ENCODE results near the gene FCRLA. TPM values are rescaled to one million over a fixed set of nuclear protein-coding genes. Genes with fewer than 3 reads are reported as not detected.
"Not testable (repeated sequence)": the region's sequence is repeated elsewhere in the genome, so short reads cannot be mapped to it uniquely, and the experiment has no call there.

Gene FCRLA
- total and polyA plus RNA-seq, 9 donors: 0.06 to 0.80 (median 0.36) TPM; not detected in 5

GRCh38 chr1:161688946-161689345, 18.1 kb upstream of the FCRLA start:
- Histone ChIP-seq H3K27ac (no peak overlapping the region), H3K9me3 (no peaks in the 10 kb centered on the region), H3K27me3 (no peaks in the 10 kb centered on the region), H3K4me3 (no peak overlapping the region), H3K4me1 (ENCODE audit: insufficient read depth) (no peaks in the 10 kb centered on the region), H3K36me3 (no peaks in the 10 kb centered on the region)
- no peak for TF ChIP-seq POLR2A (IDR thresholded peaks at IDR 0.05)
- TF ChIP-seq EP300 (IDR thresholded peaks at IDR 0.05): no peak
- TF ChIP-seq CTCF (IDR thresholded peaks at IDR 0.05): no peak
- intact Hi-C loops (cut with DNase I): no loop called here
- no peak for DNase-seq
- 72 to 82% (median 75%) methylated on average over 3 of the region's 3 CpGs for whole genome bisulfite sequencing, 3 donors

- no peak for DNase-seq
- Histone ChIP-seq H3K4me3 (no peak overlapping the region), H3K27ac (no peak overlapping the region), H3K9me3 (no peaks in the 10 kb centered on the region), H3K27me3 (no peaks in the 10 kb centered on the region), H3K36me3 (no peaks in the 10 kb centered on the region), H3K4me1 (ENCODE audit: insufficient read depth) (no peaks in the 10 kb centered on the region)
- WGBS, 3 donors: 41 to 53% (median 43%) methylated on average over 3 of the region's 3 CpGs
- intact Hi-C loops (cut with DNase I): no loop called here
- TF ChIP-seq EP300 (IDR thresholded peaks at IDR 0.05) (no peak), CTCF (IDR thresholded peaks at IDR 0.05) (no peak)
Observed at GRCh38 chr1:161691846-161692245, 15.2 kb upstream of the FCRLA start.

DNA sequence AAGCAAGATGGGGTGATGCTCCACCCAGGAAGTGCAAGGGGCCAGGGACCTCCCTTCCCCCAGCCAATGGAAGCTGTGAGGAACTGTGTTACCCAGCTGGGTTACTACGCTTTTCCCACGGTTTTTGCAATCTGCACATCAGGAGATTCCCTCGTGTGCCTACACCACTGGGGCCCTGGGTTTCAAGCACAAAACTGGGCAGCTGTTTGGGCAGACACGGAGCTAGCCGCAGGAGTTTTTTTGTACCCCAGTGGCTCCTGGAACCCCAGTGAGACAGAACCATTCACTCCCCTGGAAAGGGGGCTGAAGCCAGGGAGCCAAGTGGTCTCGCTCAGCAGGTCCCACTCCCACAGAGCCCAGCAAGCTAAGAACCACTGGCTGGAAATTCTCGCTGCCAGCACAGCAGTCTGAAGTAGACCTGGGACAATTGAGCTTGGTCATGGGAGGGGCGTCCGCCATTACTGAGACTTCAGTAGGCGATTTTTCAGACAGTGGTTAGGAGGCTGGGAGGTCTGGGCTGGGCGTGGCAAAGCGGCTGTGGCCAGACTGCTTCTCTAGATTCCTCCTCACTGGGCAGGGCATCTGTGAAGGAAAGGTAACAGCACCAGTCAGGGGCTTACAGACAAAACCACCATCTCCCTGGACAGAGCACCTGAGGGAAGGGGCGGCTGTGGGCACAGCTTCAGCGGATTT, 13.9 kb upstream of the FCRLA start:
- H3K4me1 ChIP-seq (ENCODE audit: insufficient read depth): not testable (repeated sequence)

GRCh38 chr1:161698302-161698701, 8.7 kb upstream of the FCRLA start:
- H3K4me1 ChIP-seq (ENCODE audit: insufficient read depth); H3K9me3 ChIP-seq; H3K4me3 ChIP-seq; DNase-seq; intact Hi-C loops (cut with DNase I); H3K27me3 ChIP-seq; H3K27ac ChIP-seq; H3K36me3 ChIP-seq: not testable (repeated sequence)
- WGBS, 3 donors: 85 to 94% (median 91%) methylated on average over 2 of the region's 2 CpGs

More for the DNA sequence above, 13.9 kb upstream of the FCRLA start:
- H3K27ac ChIP-seq; intact Hi-C loops (cut with DNase I); DNase-seq; H3K4me3 ChIP-seq; H3K9me3 ChIP-seq; H3K36me3 ChIP-seq; H3K27me3 ChIP-seq: not testable (repeated sequence)
- 83 to 88% (median 86%) methylated on average over 14 of the region's 14 CpGs for WGBS, 3 donors

DNA sequence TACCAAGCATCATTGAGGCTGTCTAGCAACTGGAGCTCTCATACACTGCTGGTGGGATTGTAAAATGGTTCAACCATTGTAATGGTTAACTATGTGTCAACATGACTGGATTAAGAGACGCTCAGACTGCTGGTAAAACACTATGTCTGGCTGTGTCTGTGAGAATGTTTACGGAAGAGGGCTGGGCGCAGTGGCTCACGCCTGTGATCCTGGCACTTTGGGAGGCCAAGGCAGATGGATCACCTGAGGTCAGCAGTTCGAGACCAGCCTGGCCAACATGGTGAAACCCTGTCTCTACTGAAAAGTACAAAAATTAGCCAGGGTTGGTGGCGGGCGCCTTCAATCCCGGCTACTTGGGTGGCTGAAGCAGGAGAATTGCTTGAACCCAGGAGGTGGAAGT, 4.8 kb upstream of the FCRLA start:
- DNase-seq: no peak
- H3K9me3 ChIP-seq: no peaks in the 10 kb centered on the region
- no peak overlapping the region for H3K4me3 ChIP-seq
- no peaks in the 10 kb centered on the region for H3K27me3 ChIP-seq
- no peak for TF ChIP-seq POLR2A (IDR thresholded peaks at IDR 0.05)
- TF ChIP-seq EP300 (IDR thresholded peaks at IDR 0.05): no peak
- no peak for TF ChIP-seq CTCF (IDR thresholded peaks at IDR 0.05)
- no peak overlapping the region for H3K27ac ChIP-seq
- H3K4me1 ChIP-seq (ENCODE audit: insufficient read depth): no peaks in the 10 kb centered on the region
- intact Hi-C loops (cut with DNase I): no loop called here
- no peaks in the 10 kb centered on the region for H3K36me3 ChIP-seq
- WGBS, 3 donors: 68 to 76% (median 71%) methylated on average over 8 of the region's 8 CpGs
